ENCODE data around the gene BSN. TPM values are rescaled to one million over a fixed set of nuclear protein-coding genes. Genes with fewer than 3 reads are reported as not detected.

Gene BSN
- total RNA-seq, 2 donors from 2014 or later: 1.3 to 6.6 TPM

DNA sequence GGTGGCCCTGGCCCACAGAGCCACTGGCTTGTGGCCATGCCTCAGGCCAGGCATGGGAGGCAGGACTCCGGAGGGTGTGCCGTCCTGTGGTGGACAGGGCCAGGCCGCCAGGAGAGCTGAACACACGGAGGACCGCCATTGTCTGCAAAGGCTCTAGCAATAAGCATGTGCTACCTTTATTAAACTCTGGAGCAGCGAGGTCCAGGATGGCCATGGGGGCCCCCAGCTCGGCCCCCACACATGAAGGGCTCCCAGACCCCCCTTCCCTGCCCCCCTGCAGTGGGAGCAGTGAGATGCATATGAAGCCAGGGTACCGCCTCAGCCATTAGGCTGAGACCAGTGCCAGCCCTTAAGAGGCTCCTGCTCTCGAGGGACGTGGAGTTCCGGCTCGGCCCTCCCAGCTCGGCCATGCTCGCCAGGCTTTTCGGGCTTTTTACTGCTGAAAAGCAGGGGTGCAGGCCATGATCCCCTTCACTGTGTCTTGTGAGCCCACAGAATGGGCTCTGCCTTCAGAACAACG, 162.5 kb downstream of the BSN start:
- Histone ChIP-seq H3K36me3 (replicated peaks in 1 of 2; ENCODE audit: insufficient read depth in 1 of 2, low read depth in 2 of 2) (peaks cover 0 to 4% of the 10 kb centered on the region in 2 donors), H3K4me3 (no peak overlapping the region), H3K9me3 (no peaks in the 10 kb centered on the region), H3K4me1 (peaks cover 34% of the 10 kb centered on the region), H3K27me3 (no peaks in the 10 kb centered on the region), H3K27ac (no peak overlapping the region)
- peak in 1 of 4 donors; percentile 13 for DNase-seq
- intact Hi-C loops (cut with DNase I): no loop called here
- TF ChIP-seq POLR2A (IDR thresholded peaks at IDR 0.05): no peak
- TF ChIP-seq, protein P1, sequence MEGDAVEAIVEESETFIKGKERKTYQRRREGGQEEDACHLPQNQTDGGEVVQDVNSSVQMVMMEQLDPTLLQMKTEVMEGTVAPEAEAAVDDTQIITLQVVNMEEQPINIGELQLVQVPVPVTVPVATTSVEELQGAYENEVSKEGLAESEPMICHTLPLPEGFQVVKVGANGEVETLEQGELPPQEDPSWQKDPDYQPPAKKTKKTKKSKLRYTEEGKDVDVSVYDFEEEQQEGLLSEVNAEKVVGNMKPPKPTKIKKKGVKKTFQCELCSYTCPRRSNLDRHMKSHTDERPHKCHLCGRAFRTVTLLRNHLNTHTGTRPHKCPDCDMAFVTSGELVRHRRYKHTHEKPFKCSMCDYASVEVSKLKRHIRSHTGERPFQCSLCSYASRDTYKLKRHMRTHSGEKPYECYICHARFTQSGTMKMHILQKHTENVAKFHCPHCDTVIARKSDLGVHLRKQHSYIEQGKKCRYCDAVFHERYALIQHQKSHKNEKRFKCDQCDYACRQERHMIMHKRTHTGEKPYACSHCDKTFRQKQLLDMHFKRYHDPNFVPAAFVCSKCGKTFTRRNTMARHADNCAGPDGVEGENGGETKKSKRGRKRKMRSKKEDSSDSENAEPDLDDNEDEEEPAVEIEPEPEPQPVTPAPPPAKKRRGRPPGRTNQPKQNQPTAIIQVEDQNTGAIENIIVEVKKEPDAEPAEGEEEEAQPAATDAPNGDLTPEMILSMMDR (IDR thresholded peaks at IDR 0.05): no peak
- 95 to 100% methylated on average over 5 to 14 of the region's 16 CpGs for WGBS, 2 donors
- ATAC-seq: no peak

DNA sequence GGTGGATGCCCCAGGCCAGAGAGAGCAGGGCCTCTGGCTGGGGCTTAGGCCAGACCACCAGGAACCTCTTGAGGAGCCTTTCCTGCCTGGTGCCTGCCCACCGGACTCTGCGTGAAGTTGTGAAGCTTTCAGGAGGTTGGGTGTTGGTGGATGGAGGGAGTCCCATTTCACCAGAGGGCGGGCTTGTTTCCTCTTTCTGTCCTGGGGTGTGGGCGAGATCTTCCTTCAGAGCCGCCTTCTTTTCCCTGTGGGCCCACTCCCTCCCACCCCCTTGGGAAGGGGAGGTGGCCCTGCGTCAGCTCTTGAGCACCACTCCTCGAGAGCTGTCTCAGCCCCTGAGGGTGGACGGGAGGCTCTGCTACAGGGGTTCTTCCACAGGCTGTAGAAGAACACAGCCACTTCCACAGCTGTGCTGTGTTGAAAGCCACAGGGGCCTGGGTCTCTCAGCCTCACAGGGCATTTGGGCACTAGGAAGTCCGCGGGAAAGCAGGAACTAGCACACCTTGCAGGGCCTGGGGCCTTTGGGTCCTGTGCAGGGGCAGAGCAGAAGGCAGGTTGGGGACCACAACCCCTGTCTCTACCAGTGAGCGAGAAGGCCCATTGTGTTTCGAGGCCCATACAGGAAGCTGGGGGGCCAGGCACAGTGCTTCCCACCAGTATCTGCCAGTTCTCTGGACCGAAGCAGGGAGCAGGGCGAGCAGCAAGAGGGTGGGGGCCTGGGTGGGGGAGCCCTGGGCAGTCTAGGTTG, 163.1 kb downstream of the BSN start:
- Histone ChIP-seq H3K4me1 (peaks cover 40% of the 10 kb centered on the region), H3K27me3 (no peaks in the 10 kb centered on the region), H3K36me3 (replicated peaks in 1 of 2; ENCODE audit: insufficient read depth in 1 of 2, low read depth in 2 of 2) (peaks cover 0 to 4% of the 10 kb centered on the region in 2 donors), H3K4me3 (no peak overlapping the region), H3K27ac (no peak overlapping the region), H3K9me3 (no peaks in the 10 kb centered on the region)
- TF ChIP-seq POLR2A (IDR thresholded peaks at IDR 0.05): no peak
- TF ChIP-seq, protein P1 (IDR thresholded peaks at IDR 0.05): no peak
- 89 to 92% methylated on average over 6 to 14 of the region's 14 CpGs for WGBS, 2 donors
- DNase-seq (peak in 1 of 4 donors; percentile 12), ATAC-seq (no peak)
- intact Hi-C loops (cut with DNase I): no loop called here

DNA sequence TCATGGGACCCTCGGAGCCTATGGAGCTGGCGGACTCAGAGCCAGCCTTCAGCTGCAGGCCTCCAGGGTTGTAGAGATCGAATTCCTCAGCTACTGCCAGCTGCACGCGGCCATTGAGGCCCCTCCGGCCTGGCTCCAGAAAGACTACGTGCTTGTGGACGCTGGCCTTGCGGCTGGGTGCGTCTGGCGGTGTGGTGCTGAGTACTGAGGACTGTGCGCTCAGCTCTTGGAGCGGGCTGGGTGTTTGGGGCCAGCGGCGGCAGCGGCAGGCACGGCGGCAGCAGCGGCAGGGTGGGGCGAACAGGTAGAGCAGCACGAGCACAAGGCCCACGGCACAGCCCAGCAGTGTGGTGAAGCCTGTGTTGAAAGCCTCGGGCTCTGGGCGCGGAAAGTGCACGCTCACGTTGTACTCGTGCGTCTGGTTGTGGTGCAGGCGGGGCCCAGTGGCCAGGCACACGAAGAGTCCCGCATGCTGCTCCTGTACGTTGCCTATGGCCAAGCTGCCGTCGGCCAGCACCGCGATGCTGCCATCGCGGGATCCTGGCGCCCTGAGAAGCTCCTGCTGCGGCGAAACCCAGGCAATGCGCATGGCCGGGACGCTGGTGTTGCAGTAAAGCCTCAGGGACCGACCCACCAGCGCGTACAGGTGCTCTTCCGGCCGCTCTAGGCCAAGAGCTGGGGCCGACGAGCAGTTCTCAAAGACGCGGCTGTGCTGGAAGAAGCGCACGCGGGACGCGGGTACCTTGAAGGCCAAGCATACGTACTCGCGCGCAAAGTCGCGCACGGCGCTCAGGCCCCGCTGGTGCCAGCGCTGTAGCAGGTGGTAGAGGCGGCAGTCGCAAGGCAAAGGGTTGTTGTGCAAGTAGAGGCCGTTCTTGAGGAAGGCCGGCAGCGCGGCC, 163.9 kb downstream of the BSN start:
- H3K27me3 ChIP-seq: no peaks in the 10 kb centered on the region
- no peak overlapping the region for H3K4me3 ChIP-seq
- no peaks in the 10 kb centered on the region for H3K9me3 ChIP-seq
- peaks cover 0 to 4% of the 10 kb centered on the region in 2 donors for H3K36me3 ChIP-seq (replicated peaks in 1 of 2; ENCODE audit: insufficient read depth in 1 of 2, low read depth in 2 of 2)
- 66 to 75% methylated on average over 44 to 73 of the region's 75 CpGs for WGBS, 2 donors
- DNase-seq (peak in 2 of 4 donors; percentile 43 to 46), ATAC-seq (no peak)
- TF ChIP-seq, protein P1 (IDR thresholded peaks at IDR 0.05): no peak
- H3K4me1 ChIP-seq: peaks cover 48% of the 10 kb centered on the region
- no peak overlapping the region for H3K27ac ChIP-seq
- intact Hi-C loops (cut with DNase I): no loop called here

DNA sequence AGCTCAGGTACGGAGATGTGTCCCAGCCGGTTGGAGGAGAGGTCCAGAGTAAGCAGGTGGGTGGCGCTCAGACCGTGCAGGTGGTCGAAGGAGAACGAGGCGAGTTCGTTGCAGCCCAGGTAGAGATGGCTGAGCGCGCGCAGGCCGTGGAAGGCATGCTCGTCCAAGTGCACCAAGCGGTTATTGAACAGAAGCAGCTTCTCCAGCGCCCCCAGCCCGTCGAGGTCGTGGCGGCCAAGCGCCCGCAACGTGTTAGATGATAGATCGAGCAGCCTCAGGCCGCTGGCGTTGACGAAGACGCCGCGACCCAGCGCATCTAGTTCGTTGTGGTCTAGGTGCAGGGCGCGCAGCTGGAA, 164.6 kb downstream of the BSN start:
- Histone ChIP-seq H3K4me3 (no peak overlapping the region), H3K27me3 (no peaks in the 10 kb centered on the region), H3K9me3 (no peaks in the 10 kb centered on the region), H3K4me1 (peaks cover 51% of the 10 kb centered on the region), H3K27ac (peak overlapping the region in 3 of 4 donors; percentile 1 to 69 (median 66)), H3K36me3 (replicated peaks in 1 of 2; ENCODE audit: insufficient read depth in 1 of 2, low read depth in 2 of 2) (peaks cover 0 to 4% of the 10 kb centered on the region in 2 donors)
- TF ChIP-seq POLR2A (IDR thresholded peaks at IDR 0.05): no peak
- TF ChIP-seq, protein P1 (IDR thresholded peaks at IDR 0.05): no peak
- no peak for ATAC-seq
- WGBS, 2 donors: 15 to 26% methylated on average over 19 to 31 of the region's 33 CpGs
- DNase-seq: peak in 1 of 4 donors; percentile 45
- intact Hi-C loops (cut with DNase I): no loop called here

Data from body of pancreas (tissue), 4 donors.